Measurements from ENCODE around the gene LGALSL. TPM values are rescaled to one million over a fixed set of nuclear protein-coding genes. Genes with fewer than 3 reads are reported as not detected.

LGALSL gene
- 19.2 TPM for total RNA-seq

GRCh38 chr2:64453770-64454385 is at the start of gene LGALSL:
Gene LGALSL (plus strand): TSS chr2:64454162. CDS start chr2:64454546, 384 bp downstream.

Other genes with a start within 250 kb of the LGALSL start
- gene AFTPH, start 70.2 kb downstream of the LGALSL start, total RNA-seq = 47.1 TPM
- gene SERTAD2, start 199.8 kb downstream of the LGALSL start, total RNA-seq = 16.7 TPM